Heart right ventricle (tissue), 16 donors: ENCODE measurements around the gene SLC39A8. TPM values are rescaled to one million over a fixed set of nuclear protein-coding genes. Genes with fewer than 3 reads are reported as not detected.

Source experiments
- ATAC-seq, 8 donors: fragments of 200-7000 bp; cut with Tn5 transposase; one replicate each; pipeline ENCODE4 v1.9.1; 2020; ENCODE audit warnings: mild to moderate bottlenecking in 8 of 8, moderate library complexity in 8 of 8, moderate number of reproducible peaks in 1 of 8
- DNase-seq, 2 donors: peaks; one replicate each; pipeline ENCODE4 v3.0.0-alpha.2; 2020
- H3K27ac ChIP-seq, 10 donors: fragments of 200-600 bp; sonication (generic) in 2 of 10; one replicate each; pipeline versions ENCODE4 v1.5.0 to v1.8.0; 2020 to 2022; ENCODE audit warnings: mild to moderate bottlenecking in 3 of 10
- H3K27me3 ChIP-seq, 7 donors: fragments of 200-600 bp; one replicate each; pipeline ENCODE4 v1.8.0; 2021 to 2022; ENCODE audit warnings: mild to moderate bottlenecking in 2 of 7
- H3K36me3 ChIP-seq, 9 donors: fragments of 200-600 bp; sonication (generic) in 1 of 9; one replicate each; pipeline versions ENCODE4 v1.5.0 to v1.8.0; 2020 to 2022; ENCODE audit warnings: mild to moderate bottlenecking in 2 of 9
- H3K4me1 ChIP-seq, 9 donors: fragments of 200-600 bp; sonication (generic) in 1 of 9; one replicate each; pipeline versions ENCODE4 v1.5.0 to v1.8.0; 2020 to 2022; ENCODE audit warnings: mild to moderate bottlenecking in 4 of 9
- H3K4me3 ChIP-seq, 10 donors: fragments of 200-600 bp; sonication (generic) in 2 of 10; one replicate each; pipeline versions ENCODE4 v1.5.0 to v1.8.0; 2020 to 2022; ENCODE audit warnings: mild to moderate bottlenecking in 7 of 10, moderate library complexity in 2 of 10
- H3K9me3 ChIP-seq, 11 donors: fragments of 200-600 bp in 10 of 11; sonication (generic) in 2 of 11; one replicate each; pipeline versions ENCODE4 v1.5.0 to v1.8.0; 2013 to 2022; ENCODE audit warnings: mild to moderate bottlenecking in 2 of 11, control low read depth in 1 of 11, moderate library complexity in 1 of 11
- CTCF ChIP-seq, 9 donors: fragments of 200-600 bp; sonication (generic) in 2 of 9; IDR thresholded peaks; one replicate each; pipeline versions ENCODE4 v1.5.0 to v1.8.0; 2021 to 2022; ENCODE audit warnings: antibody characterized with exemption in 9 of 9, mild to moderate bottlenecking in 5 of 9, moderate library complexity in 1 of 9
- WGBS, 2 donors: extraction: QIAGEN DNeasy Blood & Tissue Kit; methylation state at CpG; one replicate each; pipeline ENCODE4 v1.1.7; 2013; ENCODE audit warnings: inconsistent platforms in 1 of 2; 5-methylcytosine and 5-hydroxymethylcytosine counted together
- intact Hi-C, 10 donors: fragments of 100-400 bp; cut with DNase I; formaldehyde crosslinking; loops; one replicate each; pipeline versions ENCODE4 v1.11.1 to v1.14.2; 2022
- polyA plus RNA-seq, 2 donors: library from polyadenylated mRNA; stranded (reverse); fragments of 200-250 nt; gene quantifications; one replicate each; pipeline ENCODE4 v1.2.3, GENCODE V29; 2013
- total RNA-seq, 10 donors: library from RNA; stranded (reverse); fragmentation: NEBNext Ultra II Directional in 3 of 10; extraction: Animal tissue kit (Norgen Biotek cat#: 25700) in 3 of 10; gene quantifications; one replicate each; pipeline versions ENCODE4 v1.2.1 to v1.2.4, GENCODE V29; 2021 to 2023
- donor health status: Arrhythmogenic right ventricular cardiomyopathy.
- donor health status: ischemic (EF 13 %, LVEDD 7.1; RV severe dilation, severe dysfunction).
- donor health status: healthy with polysubstance abuse.
- donor health status: DM: no; HTN: yes; CAD: no.
- donor health status: DM: no; HTN: no; CAD: no.
- donor health status: ischemic (EF 25% LVEDD 6.9; RV normal size, moderate dysfunction).
- donor health status: ischemic (EF 25% LVEDD 5.7; RV mildly dilated, moderate dysfunction).
- donor health status: healthy.
- donor health status: DM: yes; HTN: yes; CAD: no.
- donor health status: Ischemic cardiomyopathy.
- donor health status: ischemic (EF 35%, LVEDD 5.7; RV mildly dilated, moderate dysfunction).
- donor health status: nonischemic (EF 11% LVEDD 7.7; RV severe dilation, severe dysfunction).
- donor health status: DM: yes; HTN: yes; CAD: no.
- donor health status: PGD.
- donor health status: ischemic (EF 29% LVEDD 5.4; RV normal size, mild dysfunction).
- donor health status: nonischemic (EF 23%, LVEDD 6.1; RV moderate dilation, normal function).

The SLC39A8 gene
- total and polyA plus RNA-seq, 12 donors: 1.00 to 11.0 (median 2.8) TPM

GRCh38 chr4:102321260-102321995, 23.9 kb downstream of the SLC39A8 start:
- DNase-seq: no peak
- ATAC-seq: no peak
- intact Hi-C loops: no loop called here
- no peaks in the 10 kb centered on the region for H3K27me3 ChIP-seq
- no peak overlapping the region for H3K4me3 ChIP-seq
- peaks cover 0 to 13% (median 0%) of the 10 kb centered on the region in 9 donors for H3K4me1 ChIP-seq
- peaks cover 0 to 6% (median 0%) of the 10 kb centered on the region in 11 donors for H3K9me3 ChIP-seq
- H3K36me3 ChIP-seq: no peaks in the 10 kb centered on the region
- no peak overlapping the region for H3K27ac ChIP-seq
- 85 to 86% methylated on average over 11 of the region's 11 CpGs for WGBS, 2 donors
- TF ChIP-seq CTCF (IDR thresholded peaks at IDR 0.05): no peak

GRCh38 chr4:102319594-102319993, 25.7 kb downstream of the SLC39A8 start:
- WGBS, 2 donors: 58 to 65% methylated on average over 3 of the region's 3 CpGs
- no peak overlapping the region for H3K27ac ChIP-seq
- no peak for ATAC-seq
- no peak overlapping the region for H3K4me3 ChIP-seq
- intact Hi-C loops: no loop called here
- no peaks in the 10 kb centered on the region for H3K36me3 ChIP-seq
- no peak for TF ChIP-seq CTCF (IDR thresholded peaks at IDR 0.05)
- H3K4me1 ChIP-seq: peaks cover 0 to 13% (median 0%) of the 10 kb centered on the region in 9 donors
- H3K9me3 ChIP-seq: peaks cover 0 to 6% (median 0%) of the 10 kb centered on the region in 11 donors
- H3K27me3 ChIP-seq: no peaks in the 10 kb centered on the region
- DNase-seq: no peak

GRCh38 chr4:102318526-102318925, 26.8 kb downstream of the SLC39A8 start:
- no peak for DNase-seq
- H3K27ac ChIP-seq: no peak overlapping the region
- no peak overlapping the region for H3K4me3 ChIP-seq
- WGBS, 2 donors: 76 to 82% methylated on average over 5 of the region's 5 CpGs
- no peak for TF ChIP-seq CTCF (IDR thresholded peaks at IDR 0.05)
- H3K9me3 ChIP-seq: peaks cover 0 to 6% (median 0%) of the 10 kb centered on the region in 11 donors
- H3K4me1 ChIP-seq: peaks cover 0 to 13% (median 0%) of the 10 kb centered on the region in 9 donors
- no peaks in the 10 kb centered on the region for H3K27me3 ChIP-seq
- intact Hi-C loops: no loop called here
- H3K36me3 ChIP-seq: no peaks in the 10 kb centered on the region
- no peak for ATAC-seq

GRCh38 chr4:102318105-102318504, 27.2 kb downstream of the SLC39A8 start:
- Histone ChIP-seq H3K27ac (no peak overlapping the region), H3K4me3 (no peak overlapping the region), H3K36me3 (no peaks in the 10 kb centered on the region), H3K27me3 (no peaks in the 10 kb centered on the region), H3K4me1 (peaks cover 0 to 13% (median 0%) of the 10 kb centered on the region in 9 donors), H3K9me3 (peaks cover 0 to 6% (median 0%) of the 10 kb centered on the region in 11 donors)
- ATAC-seq (no peak), DNase-seq (no peak)
- no peak for TF ChIP-seq CTCF (IDR thresholded peaks at IDR 0.05)
- 61 to 65% methylated on average over 3 of the region's 3 CpGs for WGBS, 2 donors
- intact Hi-C loops: no loop called here
